Measurements from ENCODE around the gene NR1H2.

NR1H2 gene

GRCh38 chr19:50420808-50421207, 44.6 kb downstream of the NR1H2 start:
- Histone ChIP-seq H3K4me3 (ENCODE audit: low read depth in 1 of 5, low read length in 5 of 5) (no peak overlapping the region), H3K27ac (ENCODE audit: low read depth, low read length) (no peak overlapping the region), H3K36me3 (ENCODE audit: control insufficient read depth in 5 of 5, insufficient read depth in 5 of 5, low read length in 5 of 5) (no peaks in the 10 kb centered on the region), H3K4me1 (ENCODE audit: control insufficient read depth in 5 of 5, insufficient read depth in 5 of 5, low read length in 5 of 5) (peaks cover 0 to 5% (median 0%) of the 10 kb centered on the region in 5 donors), H3K9ac (ENCODE audit: low read length in 5 of 5) (no peak overlapping the region), H3K27me3 (ENCODE audit: control insufficient read depth in 5 of 5, insufficient read depth in 4 of 5, low read length in 5 of 5) (peaks cover 20 to 41% (median 39%) of the 10 kb centered on the region in 5 donors), H3K9me3 (ENCODE audit: control insufficient read depth in 5 of 5, low read length in 5 of 5) (peaks cover 0 to 2% (median 0%) of the 10 kb centered on the region in 5 donors)

- Histone ChIP-seq H3K4me3 (ENCODE audit: low read depth in 1 of 5, low read length in 5 of 5) (no peak overlapping the region), H3K27ac (ENCODE audit: low read depth, low read length) (no peak overlapping the region), H3K9ac (ENCODE audit: low read length in 5 of 5) (no peak overlapping the region), H3K4me1 (ENCODE audit: control insufficient read depth in 5 of 5, insufficient read depth in 5 of 5, low read length in 5 of 5) (peaks cover 0 to 1% (median under 1%) of the 10 kb centered on the region in 5 donors), H3K36me3 (ENCODE audit: control insufficient read depth in 5 of 5, insufficient read depth in 5 of 5, low read length in 5 of 5) (no peaks in the 10 kb centered on the region), H3K9me3 (ENCODE audit: control insufficient read depth in 5 of 5, low read length in 5 of 5) (peaks cover 0 to 2% (median 0%) of the 10 kb centered on the region in 5 donors), H3K27me3 (ENCODE audit: control insufficient read depth in 5 of 5, insufficient read depth in 4 of 5, low read length in 5 of 5) (peaks cover 17 to 35% (median 34%) of the 10 kb centered on the region in 5 donors)
These were observed 46.4 kb downstream of the NR1H2 start for GRCh38 chr19:50422397-50423278.

- H3K9me3 ChIP-seq (ENCODE audit: control insufficient read depth in 5 of 5, low read length in 5 of 5), result peaks cover 0 to 2% (median 0%) of the 10 kb centered on the region in 5 donors
- H3K27ac ChIP-seq (ENCODE audit: low read depth, low read length), result no peak overlapping the region
- H3K27me3 ChIP-seq (ENCODE audit: control insufficient read depth in 5 of 5, insufficient read depth in 4 of 5, low read length in 5 of 5), result peaks cover 9 to 34% (median 29%) of the 10 kb centered on the region in 5 donors
- H3K36me3 ChIP-seq (ENCODE audit: control insufficient read depth in 5 of 5, insufficient read depth in 5 of 5, low read length in 5 of 5), result no peaks in the 10 kb centered on the region
- peaks cover 0 to 10% (median 9%) of the 10 kb centered on the region in 5 donors for H3K4me1 ChIP-seq (ENCODE audit: control insufficient read depth in 5 of 5, insufficient read depth in 5 of 5, low read length in 5 of 5)
- no peak overlapping the region for H3K4me3 ChIP-seq (ENCODE audit: low read depth in 1 of 5, low read length in 5 of 5)
- no peak overlapping the region for H3K9ac ChIP-seq (ENCODE audit: low read length in 5 of 5)
These were observed 47.2 kb downstream of the NR1H2 start for GRCh38 chr19:50423279-50424113.

DNA sequence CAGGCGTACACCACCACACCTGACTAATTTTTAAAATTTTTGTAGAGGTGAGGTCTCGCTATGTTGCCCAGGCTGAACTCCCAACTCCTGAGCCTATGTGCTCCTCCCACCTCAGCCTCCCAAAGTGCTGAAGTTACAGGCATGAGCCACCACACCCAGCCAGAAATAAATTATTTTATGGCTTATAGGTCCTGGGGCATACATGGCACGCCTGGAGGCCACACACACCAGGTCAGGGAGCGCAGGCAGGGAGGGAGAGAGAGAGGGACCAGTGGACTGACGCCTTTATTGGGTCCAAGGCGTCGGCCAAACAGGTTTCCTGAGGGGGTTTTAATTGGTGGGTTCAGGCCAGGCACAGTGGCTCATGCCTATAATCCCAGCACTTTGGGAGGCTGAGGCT, 49.3 kb downstream of the NR1H2 start:
- Histone ChIP-seq H3K36me3 (ENCODE audit: control insufficient read depth in 5 of 5, insufficient read depth in 5 of 5, low read length in 5 of 5) (no peaks in the 10 kb centered on the region), H3K27ac (ENCODE audit: low read depth, low read length) (no peak overlapping the region), H3K4me1 (ENCODE audit: control insufficient read depth in 5 of 5, insufficient read depth in 5 of 5, low read length in 5 of 5) (peaks cover 0 to 13% (median 9%) of the 10 kb centered on the region in 5 donors), H3K27me3 (ENCODE audit: control insufficient read depth in 5 of 5, insufficient read depth in 4 of 5, low read length in 5 of 5) (peaks cover 2 to 22% (median 17%) of the 10 kb centered on the region in 5 donors), H3K9me3 (ENCODE audit: control insufficient read depth in 5 of 5, low read length in 5 of 5) (peaks cover 0 to 2% (median 0%) of the 10 kb centered on the region in 5 donors), H3K4me3 (ENCODE audit: low read depth in 1 of 5, low read length in 5 of 5) (no peak overlapping the region), H3K9ac (ENCODE audit: low read length in 5 of 5) (no peak overlapping the region)

- Histone ChIP-seq H3K36me3 (ENCODE audit: control insufficient read depth in 5 of 5, insufficient read depth in 5 of 5, low read length in 5 of 5) (no peaks in the 10 kb centered on the region), H3K27ac (ENCODE audit: low read depth, low read length) (no peak overlapping the region), H3K27me3 (ENCODE audit: control insufficient read depth in 5 of 5, insufficient read depth in 4 of 5, low read length in 5 of 5) (peaks cover 3 to 24% (median 10%) of the 10 kb centered on the region in 5 donors), H3K9me3 (ENCODE audit: control insufficient read depth in 5 of 5, low read length in 5 of 5) (no peaks in the 10 kb centered on the region), H3K4me1 (ENCODE audit: control insufficient read depth in 5 of 5, insufficient read depth in 5 of 5, low read length in 5 of 5) (peaks cover 2 to 28% (median 20%) of the 10 kb centered on the region in 5 donors), H3K9ac (ENCODE audit: low read length in 5 of 5) (no peak overlapping the region), H3K4me3 (ENCODE audit: low read depth in 1 of 5, low read length in 5 of 5) (peak overlapping the region in 3 of 5 donors; percentile 39 to 57 (median 47))
These were observed 51.2 kb downstream of the NR1H2 start for GRCh38 chr19:50427318-50427925.

- Histone ChIP-seq H3K4me1 (ENCODE audit: control insufficient read depth in 5 of 5, insufficient read depth in 5 of 5, low read length in 5 of 5) (peaks cover 2 to 29% (median 20%) of the 10 kb centered on the region in 5 donors), H3K36me3 (ENCODE audit: control insufficient read depth in 5 of 5, insufficient read depth in 5 of 5, low read length in 5 of 5) (no peaks in the 10 kb centered on the region), H3K9me3 (ENCODE audit: control insufficient read depth in 5 of 5, low read length in 5 of 5) (no peaks in the 10 kb centered on the region), H3K27ac (ENCODE audit: low read depth, low read length) (no peak overlapping the region), H3K27me3 (ENCODE audit: control insufficient read depth in 5 of 5, insufficient read depth in 4 of 5, low read length in 5 of 5) (peaks cover 7 to 29% (median 12%) of the 10 kb centered on the region in 5 donors), H3K4me3 (ENCODE audit: low read depth in 1 of 5, low read length in 5 of 5) (peak overlapping the region in 4 of 5 donors; percentile 36 to 57 (median 43)), H3K9ac (ENCODE audit: low read length in 5 of 5) (peak overlapping the region in 2 of 5 donors; percentile 41 to 52)
These were observed 51.8 kb downstream of the NR1H2 start for GRCh38 chr19:50427997-50428425.

DNA sequence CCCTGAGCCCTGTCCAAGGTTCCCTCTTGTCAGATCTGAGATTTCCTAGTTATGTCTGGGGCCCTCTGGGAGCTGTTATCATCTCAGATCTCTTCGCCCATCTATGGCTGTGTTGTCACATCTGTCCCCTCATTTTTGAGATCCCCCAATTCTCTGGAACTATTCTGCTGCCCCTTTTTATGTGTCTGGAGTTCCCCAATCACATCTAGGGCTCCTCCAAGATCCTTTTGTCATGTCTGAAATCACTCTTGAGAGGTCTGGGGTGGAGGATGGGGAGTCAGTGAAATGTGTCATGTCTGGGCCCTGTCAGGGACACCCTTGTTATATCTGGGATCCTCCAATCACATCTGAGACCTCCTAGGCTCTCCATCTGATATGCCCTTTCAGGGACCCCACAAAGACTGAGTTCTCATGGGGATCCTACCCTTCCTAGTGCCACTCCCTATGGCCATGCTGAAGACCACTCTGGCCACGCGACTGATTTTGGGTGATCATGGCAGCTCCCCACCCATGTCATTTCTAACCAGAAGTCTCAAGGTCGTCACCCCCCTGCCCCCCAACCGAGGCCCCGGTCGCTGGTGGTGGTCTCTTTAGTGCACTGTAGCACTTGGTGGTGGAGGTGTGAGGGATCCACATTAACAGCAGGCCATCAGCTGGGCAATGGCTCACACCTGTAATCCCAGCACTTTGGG, 52.7 kb downstream of the NR1H2 start:
- Histone ChIP-seq H3K4me1 (ENCODE audit: control insufficient read depth in 5 of 5, insufficient read depth in 5 of 5, low read length in 5 of 5) (peaks cover 2 to 29% (median 20%) of the 10 kb centered on the region in 5 donors), H3K27me3 (ENCODE audit: control insufficient read depth in 5 of 5, insufficient read depth in 4 of 5, low read length in 5 of 5) (peaks cover 11 to 32% (median 15%) of the 10 kb centered on the region in 5 donors), H3K36me3 (ENCODE audit: control insufficient read depth in 5 of 5, insufficient read depth in 5 of 5, low read length in 5 of 5) (no peaks in the 10 kb centered on the region), H3K9me3 (ENCODE audit: control insufficient read depth in 5 of 5, low read length in 5 of 5) (no peaks in the 10 kb centered on the region), H3K27ac (ENCODE audit: low read depth, low read length) (no peak overlapping the region), H3K9ac (ENCODE audit: low read length in 5 of 5) (peak overlapping the region in 1 of 5 donors; percentile 52), H3K4me3 (ENCODE audit: low read depth in 1 of 5, low read length in 5 of 5) (no peak overlapping the region)

DNA sequence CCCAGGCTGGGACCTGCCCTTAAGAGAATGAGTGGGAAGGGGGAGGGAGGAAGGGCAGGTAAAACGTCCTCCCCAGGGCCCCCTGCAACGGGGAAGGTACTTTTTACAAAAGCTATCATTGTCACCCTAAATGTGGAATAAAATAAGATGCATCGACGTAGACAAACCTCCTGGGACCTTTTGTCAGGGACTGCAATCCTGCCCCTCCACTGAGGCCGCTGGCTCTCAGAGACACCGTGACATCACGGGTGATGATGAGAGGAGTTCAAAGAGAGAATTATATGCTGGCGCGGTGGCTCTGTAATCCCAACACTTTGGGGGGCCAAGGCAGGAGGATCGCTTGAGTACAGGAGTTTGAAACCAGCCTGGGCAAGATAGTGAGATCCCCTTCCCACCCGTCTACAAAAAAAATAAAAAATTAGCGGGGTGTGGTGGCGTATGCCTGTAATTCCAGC, 54.7 kb downstream of the NR1H2 start:
- Histone ChIP-seq H3K27ac (ENCODE audit: low read depth, low read length) (no peak overlapping the region), H3K4me1 (ENCODE audit: control insufficient read depth in 5 of 5, insufficient read depth in 5 of 5, low read length in 5 of 5) (peaks cover 2 to 29% (median 20%) of the 10 kb centered on the region in 5 donors), H3K9me3 (ENCODE audit: control insufficient read depth in 5 of 5, low read length in 5 of 5) (no peaks in the 10 kb centered on the region), H3K36me3 (ENCODE audit: control insufficient read depth in 5 of 5, insufficient read depth in 5 of 5, low read length in 5 of 5) (no peaks in the 10 kb centered on the region), H3K4me3 (ENCODE audit: low read depth in 1 of 5, low read length in 5 of 5) (peak overlapping the region; percentile 63 to 79 (median 70)), H3K27me3 (ENCODE audit: control insufficient read depth in 5 of 5, insufficient read depth in 4 of 5, low read length in 5 of 5) (peaks cover 15 to 39% (median 22%) of the 10 kb centered on the region in 5 donors), H3K9ac (ENCODE audit: low read length in 5 of 5) (peak overlapping the region in 3 of 5 donors; percentile 44 to 78 (median 75))

Measured in subcutaneous abdominal adipose tissue (tissue), 5 donors.